NCI-H187 (cell line): ENCODE data around the gene IRX5.

ENCODE experiments used
- DNase-seq, 2 experiments: peaks; one replicate each; lab custom pipeline; 2025; lab: John Stamatoyannopoulos, UW

The IRX5 gene

DNA sequence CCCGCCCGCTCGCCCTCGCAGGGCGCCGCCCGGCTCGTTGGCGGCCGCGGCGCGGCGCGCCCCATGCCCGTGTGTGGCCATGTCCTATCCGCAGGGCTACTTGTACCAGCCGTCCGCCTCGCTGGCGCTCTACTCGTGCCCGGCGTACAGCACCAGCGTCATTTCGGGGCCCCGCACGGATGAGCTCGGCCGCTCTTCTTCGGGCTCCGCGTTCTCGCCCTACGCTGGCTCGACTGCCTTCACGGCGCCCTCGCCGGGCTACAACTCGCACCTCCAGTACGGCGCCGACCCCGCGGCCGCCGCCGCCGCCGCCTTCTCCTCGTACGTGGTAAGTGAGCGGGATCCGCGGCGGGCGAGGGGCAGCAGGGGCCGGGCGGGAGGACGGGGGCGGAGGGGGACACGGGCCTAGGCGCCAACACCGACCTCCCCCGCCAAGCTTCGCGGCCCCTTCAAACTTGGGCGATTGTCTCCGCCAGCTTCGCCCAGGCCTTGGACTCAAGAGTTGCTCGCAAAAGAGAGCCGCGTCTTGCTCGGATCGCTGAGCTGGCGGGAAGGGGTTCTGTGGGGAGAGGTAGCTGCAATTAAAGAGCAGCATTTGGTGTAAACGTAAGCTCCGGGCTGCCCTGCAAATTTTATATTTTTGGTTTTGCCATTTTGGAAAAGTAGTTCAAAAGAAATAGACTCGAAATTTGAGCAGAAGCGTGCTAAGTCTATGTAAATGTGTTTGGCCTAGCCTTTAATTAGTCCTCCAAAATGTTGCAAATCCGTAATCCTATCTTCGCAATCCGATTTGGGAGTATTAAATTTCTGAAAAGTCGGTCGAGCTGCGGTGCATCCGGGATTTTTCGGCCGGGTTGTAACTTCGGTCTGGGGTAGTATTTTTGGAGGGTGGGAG is 702 bp downstream of the IRX5 start:
- DNase-seq, result no peak

DNA sequence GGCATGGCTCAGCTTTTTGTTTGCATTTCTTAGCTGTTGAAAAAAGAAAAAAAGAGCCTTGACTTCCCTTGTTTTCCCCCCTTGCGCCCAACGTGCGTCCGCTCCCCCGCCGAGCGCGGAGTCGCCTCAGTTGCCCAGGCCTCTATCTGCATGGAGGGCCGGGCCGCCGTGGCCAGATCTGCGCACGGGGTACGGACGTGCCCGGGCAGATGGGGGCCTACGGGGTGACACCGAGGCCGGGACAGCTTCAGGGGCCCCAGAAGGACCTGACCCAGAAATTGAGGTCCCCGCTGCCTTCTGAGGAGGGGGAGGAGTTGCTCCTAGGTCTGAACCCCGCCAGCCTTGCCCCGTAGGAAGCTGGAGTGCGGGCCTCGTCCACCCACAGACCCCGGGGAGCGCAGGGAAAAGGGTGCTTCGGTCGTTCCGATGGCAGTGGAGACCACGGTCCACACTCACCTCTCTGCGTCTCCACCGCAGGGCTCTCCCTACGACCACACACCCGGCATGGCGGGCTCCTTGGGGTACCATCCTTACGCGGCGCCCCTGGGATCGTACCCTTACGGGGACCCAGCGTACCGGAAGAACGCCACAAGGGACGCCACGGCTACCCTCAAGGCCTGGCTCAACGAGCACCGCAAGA is 1.5 kb downstream of the IRX5 start:
- DNase-seq, result no peak

DNA sequence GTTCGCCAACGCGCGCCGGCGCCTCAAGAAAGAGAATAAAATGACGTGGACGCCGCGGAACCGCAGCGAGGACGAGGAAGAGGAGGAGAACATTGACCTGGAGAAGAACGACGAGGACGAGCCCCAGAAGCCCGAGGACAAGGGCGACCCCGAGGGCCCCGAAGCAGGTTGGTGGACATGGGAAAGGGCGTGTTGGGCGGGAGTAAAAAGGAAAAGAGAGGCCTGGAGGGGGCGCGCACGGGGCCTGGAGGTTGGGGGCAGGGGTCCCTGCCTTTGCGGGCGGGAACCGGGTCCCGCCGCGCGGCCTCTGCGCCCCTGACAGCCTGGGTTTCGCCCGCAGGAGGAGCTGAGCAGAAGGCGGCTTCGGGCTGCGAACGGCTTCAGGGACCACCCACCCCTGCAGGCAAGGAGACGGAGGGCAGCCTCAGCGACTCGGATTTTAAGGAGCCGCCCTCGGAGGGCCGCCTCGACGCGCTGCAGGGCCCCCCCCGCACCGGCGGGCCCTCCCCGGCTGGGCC is 2.1 kb downstream of the IRX5 start:
- no peak for DNase-seq

DNA sequence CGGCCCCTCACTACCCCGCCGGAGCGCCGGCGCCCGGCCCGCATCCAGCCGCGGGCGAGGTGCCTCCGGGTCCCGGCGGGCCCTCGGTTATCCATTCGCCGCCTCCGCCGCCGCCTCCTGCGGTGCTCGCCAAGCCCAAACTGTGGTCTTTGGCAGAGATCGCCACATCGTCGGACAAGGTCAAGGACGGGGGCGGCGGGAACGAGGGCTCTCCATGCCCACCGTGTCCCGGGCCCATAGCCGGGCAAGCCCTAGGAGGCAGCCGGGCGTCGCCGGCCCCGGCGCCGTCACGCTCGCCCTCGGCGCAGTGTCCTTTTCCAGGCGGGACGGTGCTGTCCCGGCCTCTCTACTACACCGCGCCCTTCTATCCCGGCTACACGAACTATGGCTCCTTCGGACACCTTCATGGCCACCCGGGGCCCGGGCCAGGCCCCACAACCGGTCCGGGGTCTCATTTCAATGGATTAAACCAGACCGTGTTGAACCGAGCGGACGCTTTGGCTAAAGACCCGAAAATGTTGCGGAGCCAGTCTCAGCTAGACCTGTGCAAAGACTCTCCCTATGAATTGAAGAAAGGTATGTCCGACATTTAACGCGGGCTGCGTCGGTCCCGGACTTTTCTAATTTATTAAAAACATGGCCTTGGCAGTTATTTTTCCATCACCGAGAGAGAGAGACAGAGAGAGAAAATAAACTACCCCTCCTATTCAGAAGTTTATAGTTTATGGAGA is 2.8 kb downstream of the IRX5 start:
- DNase-seq, result no peak

DNA sequence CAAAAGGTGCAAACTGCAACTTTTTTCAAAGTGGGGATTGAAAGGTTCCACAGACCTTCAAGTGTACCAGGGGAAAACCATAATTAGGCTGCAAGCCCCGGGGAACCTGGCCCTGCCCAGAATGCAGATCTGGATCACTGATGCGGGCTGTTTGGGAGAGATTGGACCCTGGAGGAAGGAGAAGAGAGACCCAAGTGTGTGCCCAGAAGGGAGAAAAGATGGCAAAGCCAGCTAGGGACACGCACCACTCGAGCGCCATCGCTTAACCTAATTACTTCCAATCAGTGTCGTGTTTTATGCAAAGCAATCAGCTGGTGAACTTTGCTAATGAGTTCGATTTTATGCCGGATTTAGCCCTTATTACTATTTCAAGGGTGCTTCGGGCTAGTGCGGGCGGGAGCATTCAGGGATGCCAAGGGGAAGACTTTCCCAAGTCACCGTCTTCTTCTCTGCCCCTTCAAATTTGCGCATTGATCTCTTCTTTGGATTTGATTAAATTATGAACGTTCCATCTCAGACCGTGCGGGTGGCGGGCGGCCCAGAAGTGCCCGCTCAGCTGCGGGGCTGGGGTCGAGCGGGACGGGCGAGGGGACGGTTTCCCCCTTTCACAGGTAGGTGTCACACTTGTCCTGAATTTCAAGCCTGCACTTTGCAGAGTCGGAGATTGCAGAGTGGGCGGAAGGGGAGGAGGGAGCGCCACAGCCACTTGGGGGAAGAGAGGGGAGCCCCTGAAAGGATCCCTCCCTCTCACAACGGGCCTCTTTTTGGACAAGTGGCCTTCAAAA is 4.0 kb downstream of the IRX5 start:
- DNase-seq, result no peak

DNA sequence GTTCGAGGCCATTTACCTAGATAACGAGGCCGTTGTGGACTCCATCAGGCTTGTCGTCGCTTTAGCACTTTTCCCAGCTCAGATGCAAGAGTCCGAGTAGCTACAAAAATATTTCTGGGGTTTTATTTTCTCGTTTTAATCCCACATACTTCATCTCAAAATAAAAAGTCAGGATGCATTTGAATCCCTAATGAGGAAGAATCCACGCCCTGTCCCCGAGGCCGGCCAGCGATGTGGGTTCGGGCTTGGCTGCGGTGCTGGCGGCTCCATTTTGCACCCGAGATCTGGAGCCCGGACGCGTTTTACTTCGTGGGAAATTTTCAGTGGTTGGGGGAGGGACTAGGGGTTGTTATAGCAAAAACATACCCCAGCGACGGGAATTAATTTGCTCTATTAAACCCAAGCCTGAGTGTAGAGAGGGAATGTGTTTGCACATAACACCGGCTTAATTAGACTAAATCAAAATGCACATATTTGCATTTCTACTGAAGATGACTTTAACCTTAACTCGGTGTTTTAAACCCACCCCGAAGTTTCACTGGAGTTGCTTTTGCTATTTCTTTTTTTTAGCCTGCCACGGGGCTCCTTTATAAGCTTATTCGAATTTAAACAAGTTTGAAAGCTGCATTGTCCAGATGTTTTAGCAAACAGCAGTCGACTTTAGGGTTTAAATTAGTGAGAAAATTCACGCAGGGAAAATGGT is 4.8 kb downstream of the IRX5 start:
- no peak for DNase-seq

DNA sequence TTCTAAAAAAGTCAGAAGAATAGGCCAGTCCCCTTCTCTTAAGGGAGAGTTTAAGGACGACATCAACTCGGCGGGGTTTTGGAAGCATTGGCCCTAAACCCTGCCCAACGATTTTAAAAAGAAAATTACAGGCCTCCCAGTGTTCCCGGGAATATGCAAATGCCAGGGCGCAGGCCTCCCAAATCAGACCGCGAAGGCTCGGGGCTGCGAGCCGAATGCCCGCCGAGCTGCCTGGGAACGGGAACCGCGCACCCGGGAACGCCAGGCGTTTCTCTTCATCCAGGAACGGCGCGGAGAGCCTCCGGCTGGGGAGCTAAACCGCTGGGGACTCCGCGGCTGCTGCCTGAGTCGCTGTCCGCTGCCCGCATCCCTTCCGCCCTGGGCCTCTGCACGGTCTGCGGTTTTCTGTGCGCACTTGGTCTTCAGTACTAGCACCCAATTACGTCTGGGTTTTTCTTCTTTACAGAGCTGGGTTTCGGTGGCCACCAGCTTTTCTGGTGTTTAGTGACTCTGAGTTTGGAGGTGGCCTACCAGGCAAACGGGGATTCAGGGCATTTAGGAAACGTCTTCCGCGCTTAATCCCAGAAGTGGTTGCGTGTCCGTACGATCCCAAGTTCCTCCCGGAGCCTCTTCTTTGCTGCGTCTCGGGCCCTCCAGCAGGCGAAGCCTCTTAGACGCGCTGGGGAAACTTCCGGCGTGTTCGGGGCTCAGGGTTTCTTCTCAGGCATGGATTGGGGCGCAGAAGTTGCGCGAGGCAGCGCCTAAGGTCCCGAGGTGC is 5.7 kb downstream of the IRX5 start:
- no peak for DNase-seq

DNA sequence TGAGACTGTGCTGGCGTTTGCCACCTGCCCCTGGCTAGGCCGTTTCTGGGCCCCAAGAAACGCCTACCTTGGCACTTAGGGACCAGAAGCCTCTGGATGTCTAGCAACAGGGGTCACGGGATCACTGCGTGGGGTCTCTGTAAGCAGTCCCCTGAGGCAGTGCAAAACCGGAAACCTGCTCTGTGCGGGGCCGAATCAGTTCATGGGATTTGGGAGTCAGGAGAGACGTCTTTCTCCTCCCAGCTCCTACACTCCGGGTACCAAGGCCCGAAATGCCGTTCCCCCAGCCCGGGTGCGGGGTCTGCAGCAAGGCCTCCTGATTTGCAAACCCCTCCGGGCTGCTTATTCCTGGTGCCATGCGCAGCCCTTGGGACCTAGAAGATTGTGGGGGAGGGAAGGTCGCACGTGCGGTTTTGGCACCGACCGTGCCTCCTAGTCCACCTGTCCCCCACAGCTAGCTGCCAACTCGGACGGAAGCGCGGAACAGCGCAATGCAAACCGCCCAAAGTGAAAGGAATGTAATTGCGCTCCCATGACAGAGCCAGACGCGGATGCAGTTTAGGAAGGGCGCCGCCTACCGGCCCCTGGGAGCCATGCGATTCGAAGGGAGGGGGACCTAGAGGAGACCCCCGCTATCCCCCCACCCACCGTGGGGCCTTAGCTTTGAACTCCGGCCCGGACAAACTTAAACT is 6.5 kb downstream of the IRX5 start:
- DNase-seq, result no peak

DNA sequence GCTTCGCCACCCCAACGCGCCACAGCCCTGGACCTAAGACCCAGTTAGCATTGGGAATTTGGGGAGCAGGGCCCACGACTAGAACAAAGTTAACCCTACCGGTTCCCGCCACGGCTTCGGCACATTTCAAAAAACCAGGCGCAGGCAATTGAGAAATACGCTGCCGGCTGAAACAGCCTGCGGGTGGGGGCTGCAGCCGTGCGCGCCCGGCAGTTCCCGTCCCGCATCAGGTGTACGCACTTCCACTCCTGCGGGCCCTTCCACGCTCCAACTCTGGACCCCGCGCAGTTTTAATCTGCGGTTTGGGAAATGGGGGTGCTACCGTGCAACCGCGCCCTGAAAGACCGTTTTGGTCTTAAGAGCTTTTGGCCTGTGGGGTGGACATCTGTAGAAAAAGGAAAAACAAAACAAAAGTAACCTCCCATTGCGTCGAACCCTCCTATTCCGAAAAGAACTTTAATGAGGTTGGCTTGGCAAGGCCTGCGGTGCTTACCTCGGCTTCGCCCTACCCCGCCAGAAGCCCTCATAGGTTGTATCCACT is 7.1 kb downstream of the IRX5 start:
- DNase-seq, result no peak

DNA sequence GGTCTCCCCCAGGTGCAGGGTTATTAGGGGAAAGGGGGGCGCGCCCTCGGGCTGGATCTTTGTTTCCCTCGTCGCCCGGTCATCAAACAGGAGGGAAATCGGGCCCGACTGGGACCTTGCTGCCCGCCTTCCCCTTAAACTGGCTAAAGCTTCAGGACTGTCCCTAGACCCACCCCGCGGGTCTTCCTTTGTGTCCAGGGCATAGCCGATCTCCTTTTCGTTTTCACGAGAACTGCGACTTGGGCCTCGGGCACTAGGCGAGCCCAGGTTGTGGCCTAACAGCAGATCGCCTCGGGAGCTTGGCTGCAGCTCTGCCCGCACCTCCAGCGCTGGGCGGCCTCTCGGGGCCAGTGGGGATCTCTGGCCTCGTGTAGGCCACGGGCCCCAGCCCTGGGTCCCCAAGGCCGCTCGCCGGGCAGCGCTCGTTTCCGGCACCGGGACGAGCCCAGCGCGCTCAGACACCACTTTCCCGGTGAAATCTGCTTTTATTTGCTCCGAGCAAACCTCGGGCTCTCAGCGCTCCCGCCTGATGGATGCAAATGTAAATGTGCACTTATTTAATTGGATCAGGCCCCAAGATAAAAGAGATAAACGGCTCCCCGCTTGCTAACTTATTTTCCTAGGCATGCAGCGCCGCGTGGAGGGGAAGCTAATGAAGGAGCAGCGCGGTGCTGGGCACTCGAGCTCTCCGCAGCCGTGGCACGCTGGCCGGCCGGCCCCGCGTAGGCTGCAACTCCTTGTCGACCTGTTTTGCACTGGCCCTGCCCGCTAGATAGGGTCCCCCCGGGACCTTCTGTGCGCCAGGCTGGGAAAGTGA is 7.8 kb downstream of the IRX5 start:
- DNase-seq, result no peak

DNA sequence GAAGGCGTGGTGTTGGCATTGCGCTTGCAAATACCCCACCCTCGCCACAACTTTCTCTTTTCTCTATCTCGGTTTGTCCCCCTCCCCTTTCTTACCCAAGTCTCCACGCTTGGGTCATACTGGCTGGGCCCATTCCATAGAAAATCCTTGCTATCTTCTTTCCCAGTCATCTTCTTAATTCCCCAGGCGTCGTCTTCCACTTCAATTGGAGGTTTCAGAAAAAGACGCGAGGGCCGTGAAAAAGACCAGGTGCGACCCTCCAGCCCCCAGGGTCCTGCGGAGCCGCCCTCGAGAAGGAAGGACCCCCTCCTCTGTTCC is 8.3 kb downstream of the IRX5 start:
- DNase-seq, result no peak

DNA sequence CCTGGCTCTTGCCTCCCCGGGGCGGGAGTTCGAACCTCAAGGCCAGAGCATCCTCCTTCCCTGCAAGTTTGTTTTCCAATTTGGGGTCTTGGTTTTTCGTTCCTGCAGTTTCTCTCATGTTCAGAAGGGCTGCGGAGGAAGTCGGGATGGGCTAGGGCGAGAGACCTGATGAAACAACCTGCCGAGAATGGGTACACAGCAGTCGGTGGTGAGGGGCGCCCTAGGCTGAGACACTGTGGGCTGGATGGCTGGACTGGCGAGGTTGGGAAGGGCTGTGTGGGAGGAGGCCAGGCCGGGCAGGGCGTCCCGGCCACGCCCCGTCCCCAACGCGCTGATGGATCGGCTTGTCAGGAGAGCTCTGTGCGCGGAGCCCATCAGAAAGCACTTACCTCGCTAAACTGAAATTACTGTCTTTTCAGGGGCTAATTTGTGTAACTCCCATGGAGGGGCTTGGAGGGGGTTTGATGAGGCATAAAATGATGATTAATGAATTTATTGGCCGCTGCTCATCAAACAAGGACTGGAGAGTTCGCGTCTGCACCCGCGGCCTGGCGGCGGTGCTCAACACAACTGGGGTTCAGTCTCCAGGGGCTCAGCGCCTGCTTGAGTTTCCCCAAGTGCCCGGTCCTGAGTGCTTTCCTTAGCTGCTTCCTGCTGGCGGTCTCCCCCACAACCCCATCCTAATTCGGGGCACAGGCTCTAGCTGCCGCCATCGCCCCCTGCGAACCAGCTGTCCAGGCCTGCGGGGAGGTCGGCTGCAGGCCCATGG is 9.0 kb downstream of the IRX5 start:
- no peak for DNase-seq

DNA sequence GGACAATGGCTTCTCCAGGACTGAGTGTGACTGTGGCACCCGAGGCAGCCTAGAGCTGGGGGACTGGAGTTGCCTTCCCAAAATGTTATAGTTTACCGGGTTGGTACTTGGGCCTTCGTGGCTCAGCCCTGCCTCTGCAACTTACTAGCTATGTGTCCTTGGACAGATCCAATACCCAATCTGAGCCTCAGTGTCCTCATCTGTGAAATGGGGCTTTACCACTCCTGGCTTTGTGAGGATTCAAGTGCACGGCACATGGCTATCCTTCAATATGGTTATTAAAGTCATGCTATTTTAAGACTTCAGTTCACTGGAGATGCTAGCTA is 9.6 kb downstream of the IRX5 start:
- no peak for DNase-seq

DNA sequence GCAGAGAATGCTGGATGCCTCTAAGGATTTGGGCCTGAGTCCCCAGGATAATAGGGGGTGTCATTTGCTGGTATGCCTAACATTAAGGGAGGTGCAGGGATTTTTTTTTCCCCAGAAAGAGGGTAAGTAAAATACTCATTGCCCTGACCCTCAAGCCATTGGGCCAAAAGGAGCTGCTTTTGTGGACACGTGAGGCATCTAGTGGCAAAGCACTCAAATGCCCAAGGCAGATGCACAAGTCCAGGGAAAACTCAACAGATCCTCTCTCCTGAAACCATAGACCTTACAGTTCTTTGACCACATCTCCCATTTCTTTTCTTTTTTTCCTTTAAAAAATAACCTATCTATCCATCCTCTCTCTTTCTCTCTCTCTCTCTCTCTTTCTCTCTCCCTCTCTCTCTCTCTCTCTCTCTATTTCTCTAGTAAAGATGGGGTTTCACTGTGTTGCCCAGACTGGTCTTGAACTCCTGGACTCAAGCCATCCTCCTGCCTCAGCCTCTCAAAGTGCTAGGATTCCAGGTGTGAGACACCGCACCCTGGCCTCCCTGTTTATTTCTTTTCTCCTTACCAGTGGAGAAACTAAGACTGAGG is 11.8 kb downstream of the IRX5 start:
- no peak for DNase-seq

DNA sequence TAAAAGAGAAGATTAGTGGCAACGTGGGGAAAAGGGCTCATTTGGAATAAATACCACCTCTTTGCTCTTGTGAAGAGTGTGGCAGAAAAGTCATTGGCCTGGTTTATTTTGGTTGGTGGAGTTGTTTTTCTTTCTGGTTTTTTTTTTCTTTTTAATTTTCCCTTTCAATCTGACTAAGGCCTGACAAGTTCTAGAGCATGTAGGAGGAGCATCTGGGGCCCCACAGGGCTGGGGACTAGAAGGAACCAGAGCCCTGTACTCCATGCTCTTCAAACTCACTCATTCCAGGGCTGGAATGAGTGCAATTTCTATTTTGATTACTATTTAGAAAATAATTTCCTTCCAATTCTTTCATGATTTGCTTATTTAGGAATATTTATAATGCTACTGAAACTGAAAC is 13.3 kb downstream of the IRX5 start:
- no peak for DNase-seq

DNA sequence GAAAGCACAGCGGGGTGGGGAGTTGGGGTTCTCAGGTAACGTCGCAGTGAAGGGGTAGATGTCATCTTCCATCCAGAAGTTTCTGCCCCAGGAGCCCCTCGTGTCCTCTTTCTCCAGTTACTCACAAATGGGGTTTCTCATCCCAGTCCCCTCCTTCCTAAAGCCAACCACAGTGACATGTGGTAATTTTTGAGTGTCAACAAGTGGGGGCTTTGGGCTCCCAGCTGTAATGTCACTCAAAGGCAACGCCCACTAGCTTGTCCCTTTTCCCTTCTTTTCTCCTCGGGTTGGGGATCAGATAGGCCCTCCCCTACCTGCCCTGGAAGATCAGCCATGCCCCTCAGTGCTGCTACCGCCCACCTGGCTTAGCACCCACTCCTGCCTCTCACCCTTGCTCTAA is 14.4 kb downstream of the IRX5 start:
- no peak for DNase-seq

DNA sequence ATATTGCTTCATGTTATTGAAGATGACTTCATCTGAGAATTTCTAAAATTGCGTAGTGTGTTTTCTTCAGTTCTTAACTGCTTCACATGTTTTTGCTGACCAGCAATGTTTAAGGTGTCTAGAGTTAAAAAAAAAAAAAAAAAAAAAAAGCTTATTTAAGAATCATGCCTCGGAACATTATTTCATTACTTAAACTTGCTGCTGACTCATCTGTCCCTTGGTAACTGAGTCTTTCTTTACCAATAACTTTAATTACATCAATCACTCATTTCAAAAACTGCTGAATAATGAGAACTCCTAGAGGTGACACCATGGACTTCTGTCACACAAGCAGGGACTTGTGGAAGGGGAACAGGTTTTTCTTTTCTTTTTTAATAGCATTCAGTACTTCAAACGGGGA is 16.2 kb downstream of the IRX5 start:
- no peak for DNase-seq

DNA sequence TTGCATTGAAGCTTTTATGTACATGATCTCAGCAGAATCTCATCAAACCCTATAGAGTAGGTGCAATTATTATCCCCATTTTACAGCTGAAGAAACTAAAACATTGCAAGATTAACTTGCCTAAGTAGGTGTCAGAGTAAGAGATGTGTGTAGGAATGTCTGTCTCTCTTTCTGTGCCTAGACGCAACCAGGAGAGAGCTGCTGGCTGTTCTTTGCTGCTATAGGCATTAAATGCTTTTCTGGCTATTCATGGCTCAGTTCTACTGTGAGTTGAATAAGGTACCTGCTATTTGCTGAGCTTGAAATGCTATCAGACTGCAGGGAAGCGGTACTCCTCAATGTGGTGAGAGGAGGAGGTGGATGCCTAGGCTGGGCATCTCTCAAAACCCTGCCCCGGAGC is 17.0 kb downstream of the IRX5 start:
- no peak for DNase-seq
